GM12878 (cell line): ENCODE results near the gene FAM163A. TPM values are rescaled to one million over a fixed set of nuclear protein-coding genes. Genes with fewer than 3 reads are reported as not detected.

Experiments used
- ATAC-seq: fragments of 200-7000 bp; cut with Tn5 transposase; 3 replicates; pipeline ENCODE4 v1.9.1; 2020; ENCODE audit warnings: mild to moderate bottlenecking, moderate library complexity
- BruUV-seq: library from RNA; stranded (reverse); fragments of 400-500 nt; replicated peaks from 2 replicates; lab custom pipeline; 2021; lab: Mats Ljungman, UMichigan
- CTCF ChIA-PET: fragments of 300-600 bp; sonication (Branson Sonifier 250); formaldehyde crosslinking; extraction: SDS; loops from one replicate; lab custom pipeline; 2021; ENCODE audit warnings: inconsistent platforms; lab: Yijun Ruan, JAX
- POLR2A ChIA-PET: fragments of 350-600 bp; formaldehyde crosslinking; extraction: SDS; loops from one replicate; lab custom pipeline; 2021; ENCODE audit warnings: inconsistent platforms; lab: Charles Lee
- RAD21 ChIA-PET: fragments of 300-600 bp; sonication (Branson Sonifier 250); formaldehyde crosslinking; loops from one replicate; lab custom pipeline; 2023; ENCODE audit warnings: antibody characterized with exemption; ENCODE audit not compliant: unreplicated experiment; lab: Charles Lee
- SMC1A ChIA-PET: fragments of 300-600 bp; sonication (Branson Sonifier 250); formaldehyde crosslinking; loops from one replicate; lab custom pipeline; 2023; ENCODE audit not compliant: unreplicated experiment, uncharacterized antibody; lab: Charles Lee
- DNase-seq: peaks from one replicate; pipeline ENCODE4 v3.0.0-alpha.2; 2011; ENCODE audit warnings: low read depth, low spot score
- FAIRE-seq: peaks from 3 replicates; lab custom pipeline; 2011; peaks lifted over from hg19 to GRCh38; lab: Jason Lieb, UNC
- H2AFZ ChIP-seq: 2 replicates; pipeline ENCODE4 v1.6.0; 2011; ENCODE audit warnings: low read depth, low read length, control low read depth; ENCODE audit not compliant: control insufficient read depth
- H3K27ac ChIP-seq: 2 replicates; pipeline ENCODE4 v1.5.1; 2011; ENCODE audit warnings: control low read depth; ENCODE audit not compliant: control insufficient read depth, insufficient read depth
- H3K27me3 ChIP-seq, 2 experiments: replicated peaks in 1 of 2; 2 replicates each; pipeline versions ENCODE4 v1.6.0 to v1.6.1; 2011; ENCODE audit warnings: low read length in 1 of 2; ENCODE audit not compliant: control insufficient read depth in 2 of 2, insufficient read depth in 2 of 2
- H3K36me3 ChIP-seq, 2 experiments: 2 replicates each; pipeline ENCODE4 v1.5.1; 2011; ENCODE audit warnings: low read length in 1 of 2; ENCODE audit not compliant: control insufficient read depth in 2 of 2, insufficient read depth in 2 of 2
- H3K4me1 ChIP-seq: 2 replicates; pipeline ENCODE4 v1.6.1; 2011; ENCODE audit warnings: mild to moderate bottlenecking, low read length, moderate library complexity, mixed read lengths; ENCODE audit not compliant: control insufficient read depth, insufficient read depth
- H3K4me2 ChIP-seq: 2 replicates; pipeline ENCODE4 v1.6.0; 2011; ENCODE audit warnings: control low read depth; ENCODE audit not compliant: control insufficient read depth, insufficient read depth
- H3K4me3 ChIP-seq: fragments of 200-600 bp; sonication (generic); 2 replicates; pipeline ENCODE4 v1.5.1; 2016
- H3K79me2 ChIP-seq: 2 replicates; pipeline ENCODE4 v1.6.0; 2011; ENCODE audit warnings: low read length; ENCODE audit not compliant: control insufficient read depth, insufficient read depth
- H3K9ac ChIP-seq: 2 replicates; pipeline ENCODE4 v1.8.0; 2011; ENCODE audit warnings: low read length, control low read depth, mixed read lengths; ENCODE audit not compliant: control insufficient read depth, insufficient read depth
- H3K9me3 ChIP-seq: replicated peaks from 3 replicates; pipeline ENCODE4 v1.5.1; 2011; ENCODE audit warnings: mild to moderate bottlenecking, low read length; ENCODE audit not compliant: control insufficient read depth, insufficient read depth
- H4K20me1 ChIP-seq: 2 replicates; pipeline ENCODE4 v1.6.0; 2011; ENCODE audit not compliant: control insufficient read depth, insufficient read depth
- GABPA ChIP-seq: IDR thresholded peaks from 2 replicates; pipeline ENCODE4 v1.6.1; 2014; ENCODE audit warnings: antibody characterized with exemption, low read depth, mild to moderate bottlenecking, inconsistent platforms
- HDAC6 ChIP-seq: fragments of 200-600 bp; sonication (generic); IDR thresholded peaks from one replicate; pipeline ENCODE4 v1.8.0; 2017; ENCODE audit warnings: antibody characterized with exemption; ENCODE audit not compliant: unreplicated experiment
- PAX5 ChIP-seq: IDR thresholded peaks from 2 replicates; pipeline ENCODE4 v1.6.1; 2011; ENCODE audit warnings: low read depth, low read length, borderline replicate concordance
- YY1 ChIP-seq: IDR thresholded peaks from 2 replicates; pipeline ENCODE4 v1.6.1; 2011; ENCODE audit warnings: low read depth, mild to moderate bottlenecking, low read length
- ZNF217 ChIP-seq: fragments of 450-650 bp; IDR thresholded peaks from 2 replicates; pipeline ENCODE4 v1.6.1; 2017; ENCODE audit warnings: antibody characterized with exemption, mild to moderate bottlenecking
- ZNF384 ChIP-seq: IDR thresholded peaks from 2 replicates; pipeline ENCODE4 v1.6.1; 2012; ENCODE audit warnings: low read depth, mild to moderate bottlenecking, low read length, improper control_type of control experiment, borderline replicate concordance
- WGBS: methylation state at CpG from one replicate; pipeline ENCODE4 v1.1.6; 2016; ENCODE audit warnings: low lambda C conversion rate; ENCODE audit not compliant: insufficient replicate concordance, insufficient coverage; ENCODE audit errors: missing lambda C conversion rate; 5-methylcytosine and 5-hydroxymethylcytosine counted together
- in situ Hi-C: fragments of 300-500 bp; cut with MboI; formaldehyde crosslinking; loops from 9 replicates; pipeline ENCODE4 v1.14.3; 2018; ENCODE audit warnings: mixed read lengths
- intact Hi-C: fragments of 100-400 bp; cut with micrococcal nuclease; formaldehyde crosslinking; loops from one replicate; pipeline ENCODE4 v1.14.2; 2022; ENCODE audit not compliant: unreplicated experiment
- polyA plus RNA-seq, 11 experiments: library from polyadenylated mRNA; depleted of rRNA in 4 of 11; unstranded in 6 of 11; stranded (reverse) in 5 of 11; fragments of >200 nt; fragmentation: Nextera tagmentation in 4 of 11; fragmentation: Illumina TruSeq in 1 of 11; extraction: Ambion mirVana in 4 of 11; extraction: Trizol in 1 of 11; gene quantifications; 1 replicate in 1 of 11; 2 replicates in 10 of 11; pipeline versions ENCODE4 v1.2.1 to v1.2.3, GENCODE V29; 2011 to 2016; ENCODE audit warnings: inconsistent platforms in 2 of 11, missing spikeins in 2 of 11, low read depth in 1 of 11
- total RNA-seq, 4 experiments: library from RNA; depleted of rRNA in 3 of 4; stranded (reverse); fragments of >200 nt in 3 of 4; fragmentation: Illumina TruSeq in 1 of 4; extraction: Trizol in 1 of 4; gene quantifications; 2 replicates each; pipeline versions ENCODE4 v1.2.1 to v1.2.3, GENCODE V29; 2013 to 2021
- TF ChIP-seq, protein P1 (sequence below): fragments of 450-650 bp; IDR thresholded peaks from 2 replicates; pipeline ENCODE4 v1.6.1; 2014; ENCODE audit warnings: mild to moderate bottlenecking
- TF ChIP-seq, protein P2 (sequence below): fragments of 150-350 bp; IDR thresholded peaks from 2 replicates; pipeline ENCODE4 v1.6.1; 2014; ENCODE audit warnings: mild to moderate bottlenecking, low read depth, low read length

FAM163A gene
- total and polyA plus RNA-seq, 10 of the 15 experiments (the other 5 are each of a cell fraction or from before 2014, with no cell fraction given): not detected

GRCh38 chr1:179745131-179745611 lies 2.1 kb downstream of the FAM163A start:
- ChIA-PET POLR2A (no interaction called here), SMC1A (interaction anchor here (0.9 to 1.3 kb wide), 3 partner anchors 9 to 17 kb away, joined by 3 read pairs; no protein-coding TSS in a partner anchor), RAD21 (no interaction called here), CTCF (no interaction called here)
- FAIRE-seq (no peak), ATAC-seq (no peak), DNase-seq (no peak)
- in situ Hi-C loops (no loop called here), intact Hi-C loops (no loop called here)
- Histone ChIP-seq H3K27me3 (peaks cover 6% of the 10 kb centered on the region in 2 experiments; a peak in 3 of 4 replicates), H3K36me3 (no peaks in the 10 kb centered on the region), H3K9ac (no peak overlapping the region), H3K9me3 (no peaks in the 10 kb centered on the region), H2AFZ (no peak overlapping the region), H3K4me2 (no peak overlapping the region), H4K20me1 (no peaks in the 10 kb centered on the region), H3K4me1 (no peaks in the 10 kb centered on the region), H3K27ac (no peak overlapping the region), H3K4me3 (no peak overlapping the region), H3K79me2 (no peaks in the 10 kb centered on the region)
- TF ChIP-seq, protein P1, sequence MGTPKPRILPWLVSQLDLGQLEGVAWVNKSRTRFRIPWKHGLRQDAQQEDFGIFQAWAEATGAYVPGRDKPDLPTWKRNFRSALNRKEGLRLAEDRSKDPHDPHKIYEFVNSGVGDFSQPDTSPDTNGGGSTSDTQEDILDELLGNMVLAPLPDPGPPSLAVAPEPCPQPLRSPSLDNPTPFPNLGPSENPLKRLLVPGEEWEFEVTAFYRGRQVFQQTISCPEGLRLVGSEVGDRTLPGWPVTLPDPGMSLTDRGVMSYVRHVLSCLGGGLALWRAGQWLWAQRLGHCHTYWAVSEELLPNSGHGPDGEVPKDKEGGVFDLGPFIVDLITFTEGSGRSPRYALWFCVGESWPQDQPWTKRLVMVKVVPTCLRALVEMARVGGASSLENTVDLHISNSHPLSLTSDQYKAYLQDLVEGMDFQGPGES: no peak
- TF ChIP-seq, protein P2, sequence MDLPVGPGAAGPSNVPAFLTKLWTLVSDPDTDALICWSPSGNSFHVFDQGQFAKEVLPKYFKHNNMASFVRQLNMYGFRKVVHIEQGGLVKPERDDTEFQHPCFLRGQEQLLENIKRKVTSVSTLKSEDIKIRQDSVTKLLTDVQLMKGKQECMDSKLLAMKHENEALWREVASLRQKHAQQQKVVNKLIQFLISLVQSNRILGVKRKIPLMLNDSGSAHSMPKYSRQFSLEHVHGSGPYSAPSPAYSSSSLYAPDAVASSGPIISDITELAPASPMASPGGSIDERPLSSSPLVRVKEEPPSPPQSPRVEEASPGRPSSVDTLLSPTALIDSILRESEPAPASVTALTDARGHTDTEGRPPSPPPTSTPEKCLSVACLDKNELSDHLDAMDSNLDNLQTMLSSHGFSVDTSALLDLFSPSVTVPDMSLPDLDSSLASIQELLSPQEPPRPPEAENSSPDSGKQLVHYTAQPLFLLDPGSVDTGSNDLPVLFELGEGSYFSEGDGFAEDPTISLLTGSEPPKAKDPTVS: no peak
- TF ChIP-seq PAX5 (no peak), ZNF217 (no peak), ZNF384 (no peak), GABPA (no peak), YY1 (no peak), HDAC6 (no peak)
- 54% methylated on average over 8 of the region's 8 CpGs for WGBS
- no TSS peak for BruUV-seq
